Naive B cell (primary cell): ENCODE measurements around the gene KRTDAP. TPM values are rescaled to one million over a fixed set of nuclear protein-coding genes. Genes with fewer than 3 reads are reported as not detected.
"Not testable (repeated sequence)": the region's sequence is repeated elsewhere in the genome, so short reads cannot be mapped to it uniquely, and the experiment has no call there.

Experiments
- ATAC-seq, 2 donors: fragments of 150-1000 bp; cut with Tn5 transposase; 2 replicates each; pipeline ENCODE4 v1.10.0; 2021; ENCODE audit warnings: low read depth in 2 of 2, mild to moderate bottlenecking in 2 of 2, moderate library complexity in 2 of 2
- DNase-seq: peaks from one replicate; pipeline ENCODE4 v3.0.0; 2022
- H3K27ac Mint-ChIP-seq, 6 donors: one replicate each; pipeline ENCODE4 v1.8.0; 2020 to 2022; ENCODE audit warnings: mild to moderate bottlenecking in 6 of 6, mixed read lengths in 6 of 6, moderate library complexity in 5 of 6, inconsistent platforms in 2 of 6
- H3K27me3 Mint-ChIP-seq, 3 donors: one replicate each; pipeline ENCODE4 v1.8.0; 2021 to 2022; ENCODE audit warnings: mixed read lengths in 3 of 3, mild to moderate bottlenecking in 1 of 3
- H3K36me3 Mint-ChIP-seq, 2 donors: one replicate each; pipeline ENCODE4 v1.8.0; 2020 to 2022; ENCODE audit warnings: mixed read lengths in 2 of 2, inconsistent platforms in 1 of 2, mild to moderate bottlenecking in 1 of 2
- H3K4me1 Mint-ChIP-seq, 3 donors: one replicate each; pipeline ENCODE4 v1.8.0; 2020 to 2022; ENCODE audit warnings: mixed read lengths in 3 of 3, inconsistent platforms in 1 of 3, mild to moderate bottlenecking in 1 of 3, moderate library complexity in 1 of 3
- H3K4me3 Mint-ChIP-seq, 8 donors: one replicate each; pipeline ENCODE4 v1.8.0; 2020 to 2022; ENCODE audit warnings: mild to moderate bottlenecking in 8 of 8, mixed read lengths in 8 of 8, moderate library complexity in 8 of 8, inconsistent platforms in 2 of 8
- H3K9me3 Mint-ChIP-seq, 7 donors: one replicate each; pipeline ENCODE4 v1.8.0; 2020 to 2022; ENCODE audit warnings: mixed read lengths in 7 of 7, mild to moderate bottlenecking in 5 of 7, inconsistent platforms in 2 of 7, moderate library complexity in 1 of 7
- polyA plus RNA-seq, 6 donors: library from polyadenylated mRNA; unstranded; fragments of 300-500 nt; fragmentation: Illumina TruSeq; gene quantifications; one replicate each; pipeline ENCODE4 v1.2.3, GENCODE V29; 2021; ENCODE audit warnings: low read depth in 6 of 6

Gene KRTDAP
- polyA plus RNA-seq, 6 donors from 2014 or later, result not detected

DNA sequence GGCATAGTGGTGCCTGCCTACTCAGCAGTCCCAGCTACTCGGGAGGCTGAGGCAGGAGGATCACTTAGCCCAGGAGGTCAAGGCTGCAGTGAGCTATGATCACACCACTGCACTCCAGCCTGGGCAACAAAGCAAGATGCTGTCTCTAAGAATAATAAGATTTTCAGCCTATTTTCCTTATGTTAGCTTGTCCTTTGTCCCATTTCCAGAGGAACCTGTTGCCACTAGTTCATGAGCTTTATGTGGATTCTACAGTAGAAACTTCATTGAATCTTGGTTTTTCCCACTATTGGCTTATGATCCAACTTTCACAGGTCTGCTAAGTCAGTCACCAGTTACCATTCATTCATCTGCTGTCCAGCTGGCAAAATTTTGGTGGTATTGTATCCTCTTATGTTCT, 24.0 kb downstream of the KRTDAP start:
- ATAC-seq, result no peak
- no peaks in the 10 kb centered on the region for H3K27me3 Mint-ChIP-seq
- no peak overlapping the region for H3K27ac Mint-ChIP-seq

GRCh38 chr19:35462956-35463355, 27.3 kb downstream of the KRTDAP start:
- H3K4me1 Mint-ChIP-seq, result peaks cover 39 to 66% (median 51%) of the 10 kb centered on the region in 3 donors
- ATAC-seq, H3K36me3 Mint-ChIP-seq, H3K9me3 Mint-ChIP-seq, H3K27me3 Mint-ChIP-seq, DNase-seq: not testable (repeated sequence)
- peak overlapping the region in 5 of 8 donors; percentile 4 to 93 (median 87) for H3K4me3 Mint-ChIP-seq
- peak overlapping the region in 4 of 6 donors; percentile 75 to 94 (median 83) for H3K27ac Mint-ChIP-seq

More for the DNA sequence above, 24.0 kb downstream of the KRTDAP start:
- DNase-seq, result no peak
- no peaks in the 10 kb centered on the region for H3K36me3 Mint-ChIP-seq
- peaks cover 18 to 41% (median 20%) of the 10 kb centered on the region in 3 donors for H3K4me1 Mint-ChIP-seq
- H3K4me3 Mint-ChIP-seq, result no peak overlapping the region
- no peaks in the 10 kb centered on the region for H3K9me3 Mint-ChIP-seq

GRCh38 chr19:35462476-35462953, 27.7 kb downstream of the KRTDAP start:
- no peaks in the 10 kb centered on the region for H3K9me3 Mint-ChIP-seq

DNA sequence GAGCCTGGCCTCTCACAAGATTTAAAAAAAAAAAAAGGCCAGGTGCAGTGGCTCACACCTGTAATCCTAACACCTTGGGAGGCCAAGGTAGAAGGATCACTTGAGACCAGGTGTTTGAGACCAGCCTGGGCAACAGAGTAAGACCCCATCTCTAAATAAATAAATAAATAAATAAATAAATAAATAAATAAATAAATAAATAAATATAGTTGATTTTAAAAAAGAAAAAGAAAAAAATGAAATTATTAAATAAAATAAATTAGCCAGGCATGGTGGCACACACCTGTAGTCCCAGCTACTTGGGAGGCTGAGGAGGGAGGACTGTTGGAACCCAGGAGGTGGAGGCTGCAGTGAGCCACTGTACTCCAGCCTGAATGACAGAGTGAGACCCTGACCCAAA, 28.5 kb downstream of the KRTDAP start:
- not testable (repeated sequence) for ATAC-seq, H3K9me3 Mint-ChIP-seq, H3K4me3 Mint-ChIP-seq, DNase-seq, H3K36me3 Mint-ChIP-seq, H3K27me3 Mint-ChIP-seq
- H3K27ac Mint-ChIP-seq, result peak overlapping the region in 2 of 6 donors; percentile 35 to 98
- peaks cover 50 to 74% (median 63%) of the 10 kb centered on the region in 3 donors for H3K4me1 Mint-ChIP-seq

More at GRCh38 chr19:35462476-35462953, 27.7 kb downstream of the KRTDAP start:
- H3K4me1 Mint-ChIP-seq, result peaks cover 43 to 67% (median 56%) of the 10 kb centered on the region in 3 donors
- peak; percentile 81 to 84 for ATAC-seq
- no peaks in the 10 kb centered on the region for H3K27me3 Mint-ChIP-seq
- peak overlapping the region; percentile 47 to 93 (median 87) for H3K4me3 Mint-ChIP-seq
- no peaks in the 10 kb centered on the region for H3K36me3 Mint-ChIP-seq
- H3K27ac Mint-ChIP-seq, result peak overlapping the region; percentile 42 to 98 (median 85)
- peak; percentile 86 for DNase-seq

GRCh38 chr19:35461060-35461459, 29.2 kb downstream of the KRTDAP start:
- Mint-ChIP-seq H3K27me3 (no peaks in the 10 kb centered on the region), H3K9me3 (no peaks in the 10 kb centered on the region), H3K4me1 (peaks cover 55 to 82% (median 69%) of the 10 kb centered on the region in 3 donors), H3K27ac (peak overlapping the region in 4 of 6 donors; percentile 54 to 89 (median 58)), H3K36me3 (no peaks in the 10 kb centered on the region), H3K4me3 (peak overlapping the region in 7 of 8 donors; percentile 56 to 86 (median 79))
- ATAC-seq (no peak), DNase-seq (no peak)

DNA sequence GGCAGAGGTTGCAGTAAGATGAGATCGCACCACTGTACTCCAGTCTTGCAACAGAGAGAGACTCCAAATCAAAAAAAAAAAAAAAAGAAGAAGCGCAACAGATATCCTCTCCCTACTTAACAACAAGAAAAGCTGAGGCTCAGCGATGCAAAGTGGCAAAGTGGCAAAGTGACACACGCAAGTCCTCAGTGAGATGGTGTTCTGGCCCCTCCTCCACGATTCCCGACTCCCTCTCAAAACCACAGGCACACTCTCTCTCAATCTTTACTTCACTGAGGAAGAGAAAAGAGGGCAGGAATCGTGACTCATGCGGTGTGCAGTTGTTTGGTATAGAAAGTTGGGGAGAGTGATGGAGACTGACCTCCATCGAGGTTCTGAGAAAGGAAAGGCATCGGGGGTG, 29.7 kb downstream of the KRTDAP start:
- Mint-ChIP-seq H3K9me3 (no peaks in the 10 kb centered on the region), H3K27me3 (no peaks in the 10 kb centered on the region), H3K27ac (peak overlapping the region in 4 of 6 donors; percentile 54 to 89 (median 58)), H3K4me3 (peak overlapping the region in 7 of 8 donors; percentile 56 to 86 (median 79)), H3K36me3 (no peaks in the 10 kb centered on the region), H3K4me1 (peaks cover 60 to 86% (median 73%) of the 10 kb centered on the region in 3 donors)
- no peak for DNase-seq
- no peak for ATAC-seq

DNA sequence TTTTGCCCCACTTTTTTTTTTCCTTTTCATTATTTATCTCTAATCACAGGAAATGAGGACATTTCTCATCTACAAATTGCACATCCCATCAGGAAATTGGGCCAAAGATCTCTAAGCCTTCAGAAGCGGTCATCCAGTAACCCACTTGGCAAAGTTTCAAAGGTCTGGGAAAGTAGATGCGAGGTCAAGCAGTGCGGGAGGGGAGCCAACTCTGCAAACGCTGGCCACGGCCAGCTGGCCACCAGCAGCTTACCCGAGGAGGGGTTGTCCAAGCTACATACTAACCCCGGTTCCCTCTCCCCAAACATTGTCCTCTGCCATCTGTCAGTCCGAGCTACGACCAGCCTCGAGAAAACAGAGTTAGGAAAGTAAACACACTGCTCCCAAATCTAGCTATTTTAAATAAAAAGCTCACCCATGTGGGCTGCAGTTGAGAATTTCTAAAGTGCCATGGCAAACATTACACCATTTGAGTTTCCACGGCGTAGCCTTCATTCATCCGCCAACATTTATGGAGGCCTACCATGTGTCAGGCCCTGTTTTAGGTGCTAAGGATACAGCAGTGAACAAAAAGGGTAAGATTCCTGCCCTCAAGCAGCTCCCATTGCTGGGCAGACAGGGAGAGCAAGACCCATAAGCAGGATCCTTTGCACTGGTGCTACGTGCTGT, 30.7 kb downstream of the KRTDAP start:
- H3K4me3 Mint-ChIP-seq, result peak overlapping the region; percentile 19 to 89 (median 76)
- no peak for ATAC-seq
- H3K9me3 Mint-ChIP-seq, result no peaks in the 10 kb centered on the region
- no peaks in the 10 kb centered on the region for H3K27me3 Mint-ChIP-seq
- no peaks in the 10 kb centered on the region for H3K36me3 Mint-ChIP-seq
- peaks cover 61 to 89% (median 76%) of the 10 kb centered on the region in 3 donors for H3K4me1 Mint-ChIP-seq
- H3K27ac Mint-ChIP-seq, result peak overlapping the region in 5 of 6 donors; percentile 20 to 94 (median 58)
- DNase-seq, result no peak

- DNase-seq (peak; percentile 80), ATAC-seq (peak; percentile 71)
- Mint-ChIP-seq H3K4me1 (peaks cover 61 to 88% (median 73%) of the 10 kb centered on the region in 3 donors), H3K36me3 (no peaks in the 10 kb centered on the region), H3K4me3 (peak overlapping the region; percentile 19 to 89 (median 76)), H3K27me3 (no peaks in the 10 kb centered on the region), H3K9me3 (no peaks in the 10 kb centered on the region), H3K27ac (peak overlapping the region; percentile 20 to 94 (median 82))
These were observed 31.4 kb downstream of the KRTDAP start for GRCh38 chr19:35458731-35459391.

DNA sequence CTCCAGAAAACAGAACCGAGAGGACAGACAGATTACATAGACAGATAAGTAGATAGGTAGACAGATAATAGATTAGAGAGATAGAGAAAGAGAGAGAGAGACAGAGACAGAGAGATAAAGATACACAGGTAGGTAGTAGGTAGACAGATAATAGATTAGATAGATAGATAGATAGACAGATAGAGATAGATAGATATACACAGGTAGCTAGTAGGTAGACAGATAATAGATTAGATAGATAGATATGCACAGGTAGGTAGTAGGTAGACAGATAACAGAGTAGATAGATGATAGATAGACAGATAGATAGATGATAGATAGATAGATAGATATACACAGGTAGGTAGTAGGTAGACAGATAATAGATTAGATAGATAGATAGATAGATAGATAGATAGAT, 32.1 kb downstream of the KRTDAP start:
- no peaks in the 10 kb centered on the region for H3K9me3 Mint-ChIP-seq
- H3K27ac Mint-ChIP-seq, result peak overlapping the region in 1 of 6 donors; percentile 91
- DNase-seq, result no peak
- peak overlapping the region in 7 of 8 donors; percentile 19 to 89 (median 75) for H3K4me3 Mint-ChIP-seq
- no peaks in the 10 kb centered on the region for H3K36me3 Mint-ChIP-seq
- no peaks in the 10 kb centered on the region for H3K27me3 Mint-ChIP-seq
- H3K4me1 Mint-ChIP-seq, result peaks cover 57 to 81% (median 67%) of the 10 kb centered on the region in 3 donors
- ATAC-seq, result no peak

DNA sequence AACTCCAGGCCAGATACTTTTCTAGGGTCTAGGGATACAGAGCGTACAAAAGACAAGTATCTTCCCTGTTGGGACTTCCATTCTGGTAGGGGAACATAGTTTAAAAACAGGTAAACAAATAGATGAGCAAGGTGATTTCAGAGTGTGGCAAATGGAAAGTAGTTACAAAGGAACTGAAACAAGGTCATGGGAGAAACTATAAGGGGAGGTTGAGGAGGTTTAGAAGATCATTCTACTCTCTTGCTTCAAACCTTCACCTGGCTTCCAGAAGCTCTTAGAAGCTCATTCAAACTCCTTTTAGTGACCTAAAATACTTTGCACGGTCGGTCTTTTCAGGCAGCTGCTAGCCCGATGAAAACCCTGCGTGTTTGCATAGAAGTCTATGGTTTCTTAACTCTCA, 33.1 kb downstream of the KRTDAP start:
- Mint-ChIP-seq H3K27ac (peak overlapping the region in 2 of 6 donors; percentile 8 to 88), H3K9me3 (no peaks in the 10 kb centered on the region), H3K4me1 (peaks cover 48 to 71% (median 56%) of the 10 kb centered on the region in 3 donors), H3K4me3 (peak overlapping the region in 6 of 8 donors; percentile 0 to 54 (median 33)), H3K27me3 (no peaks in the 10 kb centered on the region), H3K36me3 (no peaks in the 10 kb centered on the region)
- DNase-seq (peak; percentile 35), ATAC-seq (peak; percentile 27 to 34)

DNA sequence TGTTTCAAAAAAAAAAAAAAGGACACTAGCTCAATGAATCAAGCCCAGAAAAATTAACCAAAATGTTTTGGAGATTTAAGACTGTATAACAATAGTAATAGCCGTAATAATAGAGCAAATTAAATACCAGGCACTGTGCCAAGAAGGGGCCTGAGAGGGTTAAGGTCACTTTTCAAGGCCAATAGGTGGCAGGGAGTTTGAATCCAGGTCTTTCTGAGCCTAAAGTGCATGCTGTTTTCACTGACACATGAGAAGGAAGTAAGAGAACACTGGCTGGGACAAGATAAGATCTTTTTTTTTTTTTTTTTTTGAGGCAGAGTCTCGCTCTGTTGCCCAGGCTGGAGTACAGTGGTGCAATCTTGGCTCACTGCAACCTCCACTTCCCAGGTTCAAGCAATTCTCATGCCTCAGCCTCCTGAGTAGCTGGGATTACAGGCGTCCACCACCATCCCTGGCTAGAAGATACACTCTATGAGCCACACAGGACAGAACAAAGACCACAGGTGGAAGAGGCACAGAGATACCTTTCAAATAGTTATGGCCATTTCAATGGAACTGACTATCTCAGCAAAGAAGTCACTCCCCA, 34.6 kb downstream of the KRTDAP start:
- ATAC-seq, result no peak
- Mint-ChIP-seq H3K36me3 (no peaks in the 10 kb centered on the region), H3K9me3 (no peaks in the 10 kb centered on the region), H3K27me3 (no peaks in the 10 kb centered on the region), H3K27ac (no peak overlapping the region), H3K4me1 (peaks cover 44 to 68% (median 58%) of the 10 kb centered on the region in 3 donors), H3K4me3 (peak overlapping the region in 5 of 8 donors; percentile 10 to 69 (median 26))
- DNase-seq, result no peak

GRCh38 chr19:35454663-35455062, 35.6 kb downstream of the KRTDAP start:
- Mint-ChIP-seq H3K4me1 (peaks cover 40 to 65% (median 48%) of the 10 kb centered on the region in 3 donors), H3K27me3 (no peaks in the 10 kb centered on the region), H3K9me3 (no peaks in the 10 kb centered on the region), H3K36me3 (no peaks in the 10 kb centered on the region), H3K27ac (no peak overlapping the region), H3K4me3 (no peak overlapping the region)
- ATAC-seq (no peak), DNase-seq (no peak)

GRCh38 chr19:35451338-35452096, 38.7 kb downstream of the KRTDAP start:
- H3K4me1 Mint-ChIP-seq, result peaks cover 32 to 61% (median 45%) of the 10 kb centered on the region in 3 donors
- peaks cover 4 to 10% (median 4%) of the 10 kb centered on the region in 3 donors for H3K27me3 Mint-ChIP-seq
- H3K9me3 Mint-ChIP-seq, result no peaks in the 10 kb centered on the region
- H3K27ac Mint-ChIP-seq, result no peak overlapping the region
- H3K36me3 Mint-ChIP-seq, result no peaks in the 10 kb centered on the region
- H3K4me3 Mint-ChIP-seq, result no peak overlapping the region
- ATAC-seq (no peak), DNase-seq (no peak)
